Lung (tissue), 12 donors: ENCODE measurements around the gene CABLES2. TPM values are rescaled to one million over a fixed set of nuclear protein-coding genes. Genes with fewer than 3 reads are reported as not detected.

Experiments used
- ATAC-seq: fragments of 200-7000 bp; cut with Tn5 transposase; one replicate; pipeline ENCODE4 v1.9.1; 2020; ENCODE audit warnings: moderate number of reproducible peaks; ENCODE audit not compliant: insufficient read depth, low FRiP score
- DNase-seq, 3 donors: peaks; one replicate each; pipeline ENCODE4 v3.0.0-alpha.2; 2013 to 2017
- H3K27ac ChIP-seq, 2 donors: one replicate each; pipeline ENCODE4 v1.5.1; 2013; ENCODE audit warnings: mild to moderate bottlenecking in 2 of 2, moderate library complexity in 2 of 2, control low read depth in 1 of 2, inconsistent platforms in 1 of 2, low read depth in 1 of 2, low read length in 1 of 2
- H3K27me3 ChIP-seq, 3 donors: one replicate each; pipeline ENCODE4 v1.5.1; 2013; ENCODE audit warnings: low read length in 2 of 3; ENCODE audit not compliant: control insufficient read depth in 3 of 3, insufficient read depth in 3 of 3
- H3K36me3 ChIP-seq, 4 donors: one replicate each; pipeline ENCODE4 v1.5.1; 2013; ENCODE audit warnings: low read length in 4 of 4, mild to moderate bottlenecking in 1 of 4, moderate library complexity in 1 of 4; ENCODE audit not compliant: control insufficient read depth in 4 of 4, insufficient read depth in 4 of 4
- H3K4me1 ChIP-seq, 5 donors: one replicate each; pipeline ENCODE4 v1.5.1; 2013; ENCODE audit warnings: low read length in 5 of 5, mild to moderate bottlenecking in 2 of 5, moderate library complexity in 1 of 5; ENCODE audit not compliant: control insufficient read depth in 5 of 5, insufficient read depth in 5 of 5
- H3K4me3 ChIP-seq: one replicate; pipeline ENCODE4 v1.5.1; 2013; ENCODE audit warnings: mild to moderate bottlenecking, control low read depth, moderate library complexity
- H3K9ac ChIP-seq, 2 donors: one replicate each; pipeline ENCODE4 v1.5.1; 2013; ENCODE audit warnings: low read length in 2 of 2, control low read depth in 1 of 2; ENCODE audit not compliant: insufficient read depth in 1 of 2
- H3K9me3 ChIP-seq, 4 donors: one replicate each; pipeline ENCODE4 v1.5.1; 2013; ENCODE audit warnings: low read length in 3 of 4, mild to moderate bottlenecking in 1 of 4, moderate library complexity in 1 of 4; ENCODE audit not compliant: control insufficient read depth in 4 of 4, insufficient read depth in 3 of 4
- CTCF ChIP-seq: IDR thresholded peaks from 2 replicates; pipeline ENCODE4 v1.5.1; 2012; ENCODE audit warnings: mild to moderate bottlenecking; ENCODE audit errors: control extremely low read depth, extremely low read depth
- WGBS, 2 donors: extraction: QIAGEN DNeasy Blood & Tissue Kit; methylation state at CpG; one replicate each; pipeline ENCODE4 v1.1.7; 2013; 5-methylcytosine and 5-hydroxymethylcytosine counted together
- polyA plus RNA-seq, 2 donors: library from polyadenylated mRNA; stranded (reverse); fragments of 200-250 nt; gene quantifications; one replicate each; pipeline ENCODE4 v1.2.1, GENCODE V29; 2013
- total RNA-seq, 2 donors: library from RNA; depleted of rRNA in 1 of 2; stranded (reverse); fragments of >200 nt in 1 of 2; gene quantifications; one replicate each; pipeline ENCODE4 v1.2.1, GENCODE V29; 2014 to 2021
- donor health status: control.
- donor health status: control.
- donor health status: Bipolar disorder and iron deficiency.
- donor health status: healthy.
- donor health status: DM: yes; HTN: yes; CAD: no.

The CABLES2 gene
- total and polyA plus RNA-seq, 4 donors: 1.9 to 4.4 (median 3.6) TPM

- no peak for ATAC-seq
- DNase-seq: no peak
Measured at GRCh38 chr20:62445553-62446340, 38.7 kb upstream of the CABLES2 start.

GRCh38 chr20:62444286-62444685 lies 37.2 kb upstream of the CABLES2 start:
- 88 to 93% methylated on average over 6 of the region's 6 CpGs for WGBS, 2 donors
- no peaks in the 10 kb centered on the region for H3K9me3 ChIP-seq
- H3K27ac ChIP-seq: no peak overlapping the region
- DNase-seq (no peak), ATAC-seq (no peak)
- no peaks in the 10 kb centered on the region for H3K27me3 ChIP-seq
- no peaks in the 10 kb centered on the region for H3K36me3 ChIP-seq
- TF ChIP-seq CTCF: no peak
- H3K4me3 ChIP-seq: no peak overlapping the region
- H3K4me1 ChIP-seq: peaks cover 0 to 24% (median 0%) of the 10 kb centered on the region in 5 donors
- no peak overlapping the region for H3K9ac ChIP-seq

More at GRCh38 chr20:62445553-62446340, 38.7 kb upstream of the CABLES2 start:
- H3K4me1 ChIP-seq: peaks cover 0 to 26% (median 0%) of the 10 kb centered on the region in 5 donors
- TF ChIP-seq CTCF: no peak
- H3K9ac ChIP-seq: no peak overlapping the region
- no peaks in the 10 kb centered on the region for H3K36me3 ChIP-seq
- no peak overlapping the region for H3K4me3 ChIP-seq
- no peaks in the 10 kb centered on the region for H3K27me3 ChIP-seq
- no peaks in the 10 kb centered on the region for H3K9me3 ChIP-seq
- H3K27ac ChIP-seq: no peak overlapping the region
- 85 to 91% methylated on average over 29 to 36 of the region's 36 CpGs for WGBS, 2 donors

GRCh38 chr20:62441987-62442539 lies 35.0 kb upstream of the CABLES2 start:
- H3K4me1 ChIP-seq: peaks cover 0 to 42% (median 9%) of the 10 kb centered on the region in 5 donors
- no peak overlapping the region for H3K9ac ChIP-seq
- H3K9me3 ChIP-seq: no peaks in the 10 kb centered on the region
- no peak overlapping the region for H3K4me3 ChIP-seq
- H3K27me3 ChIP-seq: no peaks in the 10 kb centered on the region
- no peak for DNase-seq
- WGBS, 2 donors: 84 to 88% methylated on average over 16 of the region's 16 CpGs
- H3K27ac ChIP-seq: no peak overlapping the region
- H3K36me3 ChIP-seq: no peaks in the 10 kb centered on the region
- TF ChIP-seq CTCF: no peak
- no peak for ATAC-seq
